Kidney (tissue), 14 donors: ENCODE results near the gene DDIT3. TPM values are rescaled to one million over a fixed set of nuclear protein-coding genes. Genes with fewer than 3 reads are reported as not detected.
"Not testable (repeated sequence)": the region's sequence is repeated elsewhere in the genome, so short reads cannot be mapped to it uniquely, and the experiment has no call there.

Source experiments
- DNase-seq, 5 donors: peaks; one replicate each; pipeline ENCODE4 v3.0.0-alpha.2; 2013 to 2020
- FAIRE-seq: peaks from 2 replicates; lab custom pipeline; 2012; peaks lifted over from hg19 to GRCh38; lab: Jason Lieb, UNC
- H3K27ac ChIP-seq, 2 donors: one replicate each; pipeline ENCODE4 v1.7.0; 2013; ENCODE audit warnings: low read depth in 2 of 2, low read length in 2 of 2, inconsistent platforms in 1 of 2
- H3K27me3 ChIP-seq: one replicate; pipeline ENCODE4 v1.7.1; 2013; ENCODE audit warnings: low read length, inconsistent platforms; ENCODE audit not compliant: control insufficient read depth, insufficient read depth
- H3K36me3 ChIP-seq, 3 donors: one replicate each; pipeline versions ENCODE4 v1.7.0 to v1.7.1; 2013; ENCODE audit warnings: low read length in 3 of 3, control low read depth in 1 of 3, inconsistent platforms in 1 of 3; ENCODE audit not compliant: insufficient read depth in 3 of 3, control insufficient read depth in 2 of 3
- H3K4me1 ChIP-seq, 3 donors: one replicate each; pipeline versions ENCODE4 v1.7.0 to v1.7.1; 2013; ENCODE audit warnings: low read length in 3 of 3, inconsistent platforms in 1 of 3, low read depth in 1 of 3; ENCODE audit not compliant: control insufficient read depth in 2 of 3, insufficient read depth in 2 of 3
- H3K4me3 ChIP-seq, 3 donors: one replicate each; pipeline versions ENCODE4 v1.7.0 to v1.8.1; 2013; ENCODE audit warnings: low read length in 3 of 3, control low read depth in 1 of 3, inconsistent platforms in 1 of 3
- H3K9ac ChIP-seq, 3 donors: one replicate each; pipeline versions ENCODE4 v1.7.0 to v1.7.1; 2013; ENCODE audit warnings: low read length in 3 of 3, control low read depth in 1 of 3, inconsistent platforms in 1 of 3
- H3K9me3 ChIP-seq, 3 donors: one replicate each; pipeline versions ENCODE4 v1.7.0 to v1.7.1; 2013; ENCODE audit warnings: low read length in 3 of 3, control low read depth in 1 of 3, inconsistent platforms in 1 of 3; ENCODE audit not compliant: control insufficient read depth in 2 of 3, insufficient read depth in 1 of 3
- intact Hi-C: fragments of 100-400 bp; cut with DNase I; formaldehyde crosslinking; loops from one replicate; pipeline ENCODE4 v1.11.1; 2022
- polyA plus RNA-seq: library from polyadenylated mRNA; stranded (reverse); fragments of 350-450 nt; fragmentation: Illumina TruSeq; extraction: RNeasy Lipid Tissue Mini Kit (QIAGEN cat#74804); gene quantifications from one replicate; pipeline ENCODE4 v1.2.3, GENCODE V29; 2014; ENCODE audit warnings: low read depth, low replicate concordance; ENCODE audit not compliant: insufficient read depth
- total RNA-seq: library from RNA; stranded (reverse); fragmentation: NEBNext Ultra II Directional; extraction: Animal tissue kit (Norgen Biotek cat#: 25700); gene quantifications from one replicate; pipeline ENCODE4 v1.2.1, GENCODE V29; 2021
- TF ChIP-seq, protein P1 (sequence below): IDR thresholded peaks from 3 replicates; pipeline ENCODE4 v1.5.1; 2012; ENCODE audit warnings: mild to moderate bottlenecking, moderate library complexity, borderline replicate concordance; ENCODE audit not compliant: insufficient read depth; ENCODE audit errors: extremely low read depth
- donor health status: control.
- donor health status: control.
- donor health status: control.
- donor health status: control.
- donor health status: control.
- donor health status: DM: yes; HTN: yes; CAD: no.
- donor health status: Normal renal cell carcinoma (clear cell type).

The DDIT3 gene
- total and polyA plus RNA-seq, 2 donors from 2014 or later, result 34.1 to 83.1 TPM

- H3K9me3 ChIP-seq, H3K27ac ChIP-seq, H3K4me3 ChIP-seq, H3K9ac ChIP-seq, H3K4me1 ChIP-seq, H3K27me3 ChIP-seq, intact Hi-C loops, FAIRE-seq, DNase-seq: not testable (repeated sequence)
- peaks cover 6 to 27% (median 9%) of the 10 kb centered on the region in 3 donors for H3K36me3 ChIP-seq
Observed at GRCh38 chr12:57506541-57506940, 13.8 kb downstream of the DDIT3 start.

GRCh38 chr12:57502311-57502969 is 17.9 kb downstream of the DDIT3 start:
- DNase-seq, H3K9ac ChIP-seq, FAIRE-seq, H3K9me3 ChIP-seq, H3K4me3 ChIP-seq, H3K27ac ChIP-seq, H3K4me1 ChIP-seq, intact Hi-C loops, H3K27me3 ChIP-seq: not testable (repeated sequence)
- peaks cover 9 to 55% (median 27%) of the 10 kb centered on the region in 3 donors for H3K36me3 ChIP-seq

- intact Hi-C loops, result no loop called here
- Histone ChIP-seq H3K27ac (no peak overlapping the region), H3K4me1 (no peaks in the 10 kb centered on the region), H3K4me3 (no peak overlapping the region), H3K9me3 (no peaks in the 10 kb centered on the region), H3K9ac (no peak overlapping the region), H3K27me3 (no peaks in the 10 kb centered on the region), H3K36me3 (peaks cover 4 to 47% (median 26%) of the 10 kb centered on the region in 3 donors)
- TF ChIP-seq, protein P1, sequence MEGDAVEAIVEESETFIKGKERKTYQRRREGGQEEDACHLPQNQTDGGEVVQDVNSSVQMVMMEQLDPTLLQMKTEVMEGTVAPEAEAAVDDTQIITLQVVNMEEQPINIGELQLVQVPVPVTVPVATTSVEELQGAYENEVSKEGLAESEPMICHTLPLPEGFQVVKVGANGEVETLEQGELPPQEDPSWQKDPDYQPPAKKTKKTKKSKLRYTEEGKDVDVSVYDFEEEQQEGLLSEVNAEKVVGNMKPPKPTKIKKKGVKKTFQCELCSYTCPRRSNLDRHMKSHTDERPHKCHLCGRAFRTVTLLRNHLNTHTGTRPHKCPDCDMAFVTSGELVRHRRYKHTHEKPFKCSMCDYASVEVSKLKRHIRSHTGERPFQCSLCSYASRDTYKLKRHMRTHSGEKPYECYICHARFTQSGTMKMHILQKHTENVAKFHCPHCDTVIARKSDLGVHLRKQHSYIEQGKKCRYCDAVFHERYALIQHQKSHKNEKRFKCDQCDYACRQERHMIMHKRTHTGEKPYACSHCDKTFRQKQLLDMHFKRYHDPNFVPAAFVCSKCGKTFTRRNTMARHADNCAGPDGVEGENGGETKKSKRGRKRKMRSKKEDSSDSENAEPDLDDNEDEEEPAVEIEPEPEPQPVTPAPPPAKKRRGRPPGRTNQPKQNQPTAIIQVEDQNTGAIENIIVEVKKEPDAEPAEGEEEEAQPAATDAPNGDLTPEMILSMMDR, result no peak
- DNase-seq (no peak), FAIRE-seq (no peak)
Observed at GRCh38 chr12:57500213-57500612, 20.1 kb downstream of the DDIT3 start.

- H3K36me3 ChIP-seq, result peaks cover 4 to 36% (median 26%) of the 10 kb centered on the region in 3 donors
- no peak overlapping the region for H3K4me3 ChIP-seq
- no peaks in the 10 kb centered on the region for H3K4me1 ChIP-seq
- DNase-seq (no peak), FAIRE-seq (no peak)
- H3K27me3 ChIP-seq, result no peaks in the 10 kb centered on the region
- H3K9ac ChIP-seq, result no peak overlapping the region
- TF ChIP-seq, protein P1, result no peak
- no peaks in the 10 kb centered on the region for H3K9me3 ChIP-seq
- H3K27ac ChIP-seq, result no peak overlapping the region
- intact Hi-C loops, result no loop called here
Observed at GRCh38 chr12:57498571-57498970, 21.7 kb downstream of the DDIT3 start.
